ENCODE results near the gene CELSR1. TPM values are rescaled to one million over a fixed set of nuclear protein-coding genes. Genes with fewer than 3 reads are reported as not detected.

CELSR1 gene
- total and polyA plus RNA-seq, 2 donors (not counting 1 experiment from before 2014, with no cell fraction given) = 0.07 to 1.8 TPM

GRCh38 chr22:46584081-46584921 is 46.9 kb upstream of the CELSR1 start:
- Histone ChIP-seq H3K4me2 (ENCODE audit: extremely low read depth, insufficient read depth, low read length) (no peak overlapping the region), H4K20me1 (ENCODE audit: control insufficient read depth, extremely low read depth, insufficient read depth, low read length) (no peaks in the 10 kb centered on the region), H3K9me3 (ENCODE audit: control insufficient read depth, insufficient read depth, low read depth, low read length) (no peaks in the 10 kb centered on the region), H2AFZ (ENCODE audit: low read length) (no peak overlapping the region), H3K4me1 (ENCODE audit: control insufficient read depth, extremely low read depth, insufficient read depth, low read length) (no peaks in the 10 kb centered on the region), H3K4me3 (replicated peaks in 1 of 4; ENCODE audit: control extremely low read depth in 1 of 4, insufficient read depth in 1 of 4, low read depth in 3 of 4, low read length in 4 of 4) (no peak overlapping the region), H3K36me3 (ENCODE audit: control insufficient read depth, insufficient read depth, low read length) (no peaks in the 10 kb centered on the region), H3K27ac (ENCODE audit: insufficient read depth, low read length) (no peak overlapping the region), H3K27me3 (ENCODE audit: control insufficient read depth, insufficient read depth, low read length) (no peaks in the 10 kb centered on the region), H3K79me2 (ENCODE audit: control insufficient read depth, insufficient read depth, low read length) (no peaks in the 10 kb centered on the region), H3K9ac (ENCODE audit: insufficient read depth, low read length) (no peak overlapping the region)
- no peak for TF ChIP-seq EZH2 (IDR thresholded peaks at IDR 0.05; ENCODE audit: low read length, missing control alignments)
- no peak for TF ChIP-seq CTCF (conservative IDR thresholded peaks at IDR 0.05 in 1 of 2, IDR thresholded peaks at IDR 0.05 in 1 of 2; ENCODE audit: low read depth in 1 of 2, low read length in 2 of 2)
- DNase-seq (ENCODE audit: low read depth in 2 of 2) = peak in 1 of 2 donors; percentile 67

GRCh38 chr22:46583571-46583970 is 46.2 kb upstream of the CELSR1 start:
- no peak overlapping the region for H3K4me2 ChIP-seq (ENCODE audit: extremely low read depth, insufficient read depth, low read length)
- TF ChIP-seq CTCF (conservative IDR thresholded peaks at IDR 0.05 in 1 of 2, IDR thresholded peaks at IDR 0.05 in 1 of 2; ENCODE audit: low read depth in 1 of 2, low read length in 2 of 2) (no peak), EZH2 (IDR thresholded peaks at IDR 0.05; ENCODE audit: low read length, missing control alignments) (no peak)
- H3K79me2 ChIP-seq (ENCODE audit: control insufficient read depth, insufficient read depth, low read length) = no peaks in the 10 kb centered on the region
- no peak overlapping the region for H3K9ac ChIP-seq (ENCODE audit: insufficient read depth, low read length)
- DNase-seq (ENCODE audit: low read depth in 2 of 2) = no peak
- H3K9me3 ChIP-seq (ENCODE audit: control insufficient read depth, insufficient read depth, low read depth, low read length) = no peaks in the 10 kb centered on the region
- H2AFZ ChIP-seq (ENCODE audit: low read length) = no peak overlapping the region
- no peak overlapping the region for H3K4me3 ChIP-seq (replicated peaks in 1 of 4; ENCODE audit: control extremely low read depth in 1 of 4, insufficient read depth in 1 of 4, low read depth in 3 of 4, low read length in 4 of 4)
- H3K27me3 ChIP-seq (ENCODE audit: control insufficient read depth, insufficient read depth, low read length) = no peaks in the 10 kb centered on the region
- no peak overlapping the region for H3K27ac ChIP-seq (ENCODE audit: insufficient read depth, low read length)
- no peaks in the 10 kb centered on the region for H3K4me1 ChIP-seq (ENCODE audit: control insufficient read depth, extremely low read depth, insufficient read depth, low read length)
- H4K20me1 ChIP-seq (ENCODE audit: control insufficient read depth, extremely low read depth, insufficient read depth, low read length) = no peaks in the 10 kb centered on the region
- H3K36me3 ChIP-seq (ENCODE audit: control insufficient read depth, insufficient read depth, low read length) = no peaks in the 10 kb centered on the region

GRCh38 chr22:46582281-46582933 is 45.0 kb upstream of the CELSR1 start:
- Histone ChIP-seq H3K4me1 (ENCODE audit: control insufficient read depth, extremely low read depth, insufficient read depth, low read length) (no peaks in the 10 kb centered on the region), H3K27ac (ENCODE audit: insufficient read depth, low read length) (no peak overlapping the region), H3K4me3 (replicated peaks in 1 of 4; ENCODE audit: control extremely low read depth in 1 of 4, insufficient read depth in 1 of 4, low read depth in 3 of 4, low read length in 4 of 4) (no peak overlapping the region), H3K36me3 (ENCODE audit: control insufficient read depth, insufficient read depth, low read length) (no peaks in the 10 kb centered on the region), H3K9ac (ENCODE audit: insufficient read depth, low read length) (no peak overlapping the region), H3K4me2 (ENCODE audit: extremely low read depth, insufficient read depth, low read length) (no peak overlapping the region), H2AFZ (ENCODE audit: low read length) (no peak overlapping the region), H3K9me3 (ENCODE audit: control insufficient read depth, insufficient read depth, low read depth, low read length) (no peaks in the 10 kb centered on the region), H3K27me3 (ENCODE audit: control insufficient read depth, insufficient read depth, low read length) (no peaks in the 10 kb centered on the region), H3K79me2 (ENCODE audit: control insufficient read depth, insufficient read depth, low read length) (no peaks in the 10 kb centered on the region), H4K20me1 (ENCODE audit: control insufficient read depth, extremely low read depth, insufficient read depth, low read length) (no peaks in the 10 kb centered on the region)
- no peak for TF ChIP-seq EZH2 (IDR thresholded peaks at IDR 0.05; ENCODE audit: low read length, missing control alignments)
- TF ChIP-seq CTCF (conservative IDR thresholded peaks at IDR 0.05 in 1 of 2, IDR thresholded peaks at IDR 0.05 in 1 of 2; ENCODE audit: low read depth in 1 of 2, low read length in 2 of 2) = no peak
- no peak for DNase-seq (ENCODE audit: low read depth in 2 of 2)
